Fibroblast of skin of abdomen (primary cell): Measurements from ENCODE around the gene PATJ.
"Not testable (repeated sequence)": the region's sequence is repeated elsewhere in the genome, so short reads cannot be mapped to it uniquely, and the experiment has no call there.

Experiments
- DNase-seq: peaks from one replicate; pipeline ENCODE4 v3.0.0-alpha.2; 2013

PATJ gene

GRCh38 chr1:61743716-61744580 is 1.7 kb downstream of the PATJ start:
- DNase-seq = no peak

DNA sequence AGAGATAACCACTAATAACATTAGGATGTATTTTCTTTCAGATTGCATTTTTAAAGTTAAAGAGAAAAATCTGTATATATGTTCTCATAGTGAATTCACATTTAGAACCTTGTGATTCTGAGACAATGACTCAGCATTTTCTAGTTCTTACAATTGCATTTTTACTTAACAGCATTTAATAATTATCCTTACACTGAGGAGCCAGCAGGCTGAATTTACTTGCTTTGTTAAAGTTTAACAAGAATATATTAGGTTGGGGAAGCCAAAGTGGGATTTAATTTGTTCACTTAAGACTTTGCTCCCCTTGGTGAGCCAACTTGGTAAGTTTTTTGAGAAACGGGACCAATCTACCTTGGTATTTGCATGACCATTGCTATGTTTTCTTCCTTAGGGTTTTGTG is 4.5 kb downstream of the PATJ start:
- peak; percentile 35 for DNase-seq

GRCh38 chr1:61748566-61748965 is 6.3 kb downstream of the PATJ start:
- no peak for DNase-seq

GRCh38 chr1:61749574-61749973 is 7.3 kb downstream of the PATJ start:
- no peak for DNase-seq

- DNase-seq = no peak
Observed at GRCh38 chr1:61752921-61753389, 10.7 kb downstream of the PATJ start.

DNA sequence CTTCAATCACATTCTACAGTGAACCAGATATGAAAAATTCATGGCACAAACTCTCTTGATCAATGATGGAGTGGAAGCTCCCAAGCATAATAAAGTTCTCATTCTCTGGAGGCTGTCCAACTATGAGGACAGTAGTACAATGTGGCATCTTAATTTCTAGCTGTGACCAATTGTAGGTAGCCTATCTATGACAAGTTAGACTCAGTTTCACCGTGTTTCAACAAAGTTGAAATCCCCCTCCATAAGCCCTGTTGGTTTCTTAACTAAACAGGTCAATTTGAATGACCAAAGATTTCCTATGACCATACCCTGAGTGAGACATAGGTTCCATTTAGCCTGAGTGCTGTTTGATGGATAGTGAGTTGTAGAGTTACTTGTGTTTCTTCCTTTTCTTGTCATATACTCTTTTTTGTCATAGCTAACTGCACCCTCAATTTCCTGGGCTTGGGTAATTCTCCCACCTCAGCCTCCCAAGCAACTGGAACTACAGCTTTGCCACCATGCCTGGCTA is 11.8 kb downstream of the PATJ start:
- no peak for DNase-seq

DNA sequence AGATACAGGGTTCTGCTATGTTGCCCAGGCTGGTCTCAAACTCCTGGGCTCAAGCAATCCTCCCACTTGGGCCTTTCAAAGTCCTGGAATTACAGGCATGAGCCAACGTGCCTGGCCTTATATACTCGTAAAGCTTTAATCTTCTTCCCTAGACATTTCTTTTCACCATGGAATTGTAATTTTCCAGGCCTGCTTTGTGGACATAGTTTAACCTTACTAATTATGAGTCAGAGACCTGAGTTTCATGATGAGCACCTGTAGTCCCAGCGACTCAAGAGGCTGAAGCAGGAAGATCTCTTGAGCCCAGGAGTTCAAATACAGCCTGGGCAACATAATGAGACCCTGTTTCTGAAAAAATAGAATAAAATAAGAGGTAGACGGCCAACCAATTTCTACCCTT is 12.3 kb downstream of the PATJ start:
- DNase-seq = no peak

DNA sequence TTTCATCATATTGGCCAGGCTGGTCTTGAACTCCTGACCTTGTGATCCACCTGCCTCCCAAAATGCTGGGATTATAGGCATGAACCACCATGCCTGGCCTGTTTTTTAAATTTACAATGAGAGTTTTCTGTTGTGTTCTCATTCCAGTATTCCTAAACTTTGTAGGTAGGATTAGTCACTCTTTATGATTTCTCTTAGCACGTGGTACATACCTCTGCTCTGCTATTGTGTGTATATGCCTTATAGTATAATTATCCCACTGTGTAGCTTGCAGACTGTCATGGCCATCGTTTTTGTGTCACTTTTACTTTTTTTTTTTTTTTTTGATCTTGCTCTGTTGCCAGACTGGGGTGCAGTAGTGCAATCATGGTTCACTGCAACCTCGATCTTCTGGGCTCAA is 14.5 kb downstream of the PATJ start:
- no peak for DNase-seq

- DNase-seq = peak; percentile 68
Observed at GRCh38 chr1:61757950-61758349, 15.7 kb downstream of the PATJ start.

- DNase-seq = no peak
Observed at GRCh38 chr1:61770131-61770530, 27.9 kb downstream of the PATJ start.

- no peak for DNase-seq
Observed at GRCh38 chr1:61776091-61776490, 33.8 kb downstream of the PATJ start.

- no peak for DNase-seq
Observed at GRCh38 chr1:61779231-61779630, 37.0 kb downstream of the PATJ start.

GRCh38 chr1:61781151-61781550 is 38.9 kb downstream of the PATJ start:
- DNase-seq = no peak

DNA sequence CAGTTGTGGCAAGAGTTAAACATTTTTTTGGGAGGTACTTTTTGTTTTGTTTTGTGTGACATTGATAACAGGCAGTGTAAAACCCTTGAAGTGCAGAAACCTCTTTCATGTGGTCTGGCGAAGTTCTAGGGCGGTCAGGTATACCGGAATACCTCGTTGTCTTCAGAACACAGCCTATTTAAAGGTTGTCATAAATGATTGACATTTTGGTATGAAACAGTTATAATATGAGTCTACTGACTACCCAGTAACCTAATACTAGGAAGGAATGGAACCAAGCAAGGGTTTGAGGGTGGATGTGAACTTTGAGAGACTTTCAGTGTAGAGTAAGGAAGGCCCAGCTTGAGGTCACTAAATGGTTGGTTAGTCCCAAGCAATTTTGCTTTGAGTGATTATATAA is 40.5 kb downstream of the PATJ start:
- no peak for DNase-seq

- DNase-seq = no peak
Observed at GRCh38 chr1:61784726-61785125, 42.4 kb downstream of the PATJ start.

GRCh38 chr1:61790837-61791236 is 48.6 kb downstream of the PATJ start:
- no peak for DNase-seq

DNA sequence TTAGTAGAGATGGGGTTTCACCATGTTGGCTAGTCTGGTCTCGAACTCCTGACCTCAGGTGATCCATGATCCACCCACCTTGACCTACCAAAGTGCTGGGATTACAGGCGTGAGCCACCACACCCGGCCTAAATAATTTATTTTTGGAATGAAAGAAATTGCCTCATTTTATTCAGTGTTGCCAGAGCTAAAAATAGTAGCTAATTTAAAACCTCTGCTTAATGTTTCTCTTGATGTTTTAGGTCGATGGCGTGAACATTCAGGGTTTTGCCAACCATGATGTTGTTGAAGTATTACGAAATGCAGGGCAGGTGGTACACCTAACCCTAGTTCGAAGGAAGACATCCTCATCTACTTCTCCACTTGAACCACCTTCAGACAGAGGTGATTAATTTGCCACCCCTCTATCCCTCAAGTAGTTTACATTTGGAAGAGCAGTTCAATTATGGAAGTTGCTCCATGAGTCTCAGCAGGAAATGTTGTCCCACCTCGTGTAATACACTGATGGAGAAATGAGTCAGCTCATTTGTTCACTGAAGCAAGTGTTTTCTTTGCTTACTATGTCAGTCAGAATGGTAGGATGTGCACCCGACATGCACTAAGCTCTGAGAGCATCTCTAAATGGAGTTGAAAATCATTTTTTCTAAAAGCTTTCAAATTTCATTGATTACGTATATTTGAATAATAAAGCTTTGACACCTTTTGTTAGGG is 54.9 kb downstream of the PATJ start:
- no peak for DNase-seq

DNA sequence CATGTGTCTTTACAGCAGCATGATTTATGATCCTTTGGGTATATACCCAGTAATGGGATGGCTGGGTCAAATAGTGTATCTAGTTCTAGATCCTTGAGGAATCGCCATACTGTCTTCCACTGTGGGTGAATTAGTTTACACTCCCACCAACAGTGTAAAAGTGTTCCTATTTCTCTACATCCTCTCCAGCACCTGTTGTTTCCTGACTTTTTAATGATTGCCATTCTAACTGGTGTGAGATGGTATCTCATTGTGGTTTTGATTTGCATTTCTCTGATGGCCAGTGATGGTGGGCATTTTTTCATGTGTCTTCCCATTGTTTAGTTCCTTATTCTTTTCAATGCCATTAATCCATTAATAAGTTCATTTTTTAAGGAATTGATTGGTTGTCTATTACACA is 58.8 kb downstream of the PATJ start:
- not testable (repeated sequence) for DNase-seq

GRCh38 chr1:61807606-61808140 is 65.4 kb downstream of the PATJ start:
- DNase-seq = peak; percentile 47

- no peak for DNase-seq
Observed at GRCh38 chr1:61808321-61808720, 66.0 kb downstream of the PATJ start.

- peak; percentile 48 for DNase-seq
Observed at GRCh38 chr1:61808968-61809367, 66.7 kb downstream of the PATJ start.

DNA sequence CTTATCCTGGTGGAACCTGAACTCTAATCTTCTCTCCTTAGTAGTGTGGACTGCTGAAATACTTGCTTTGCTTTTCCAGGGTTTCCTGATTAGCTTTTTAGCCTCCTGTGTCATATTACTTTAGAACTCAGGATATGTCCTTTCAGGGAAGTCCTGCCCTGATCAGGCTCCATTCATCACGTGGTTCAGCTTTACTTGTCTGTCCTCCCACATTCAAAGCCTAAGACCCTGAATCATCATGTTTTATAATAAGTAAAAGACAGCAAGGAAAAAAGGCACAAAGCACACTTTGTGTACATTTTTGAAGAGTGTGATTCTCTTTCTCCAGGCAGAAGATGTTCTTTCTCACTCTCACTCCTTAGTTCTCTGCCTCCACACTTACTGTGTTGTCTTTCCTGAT is 70.6 kb downstream of the PATJ start:
- no peak for DNase-seq

DNA sequence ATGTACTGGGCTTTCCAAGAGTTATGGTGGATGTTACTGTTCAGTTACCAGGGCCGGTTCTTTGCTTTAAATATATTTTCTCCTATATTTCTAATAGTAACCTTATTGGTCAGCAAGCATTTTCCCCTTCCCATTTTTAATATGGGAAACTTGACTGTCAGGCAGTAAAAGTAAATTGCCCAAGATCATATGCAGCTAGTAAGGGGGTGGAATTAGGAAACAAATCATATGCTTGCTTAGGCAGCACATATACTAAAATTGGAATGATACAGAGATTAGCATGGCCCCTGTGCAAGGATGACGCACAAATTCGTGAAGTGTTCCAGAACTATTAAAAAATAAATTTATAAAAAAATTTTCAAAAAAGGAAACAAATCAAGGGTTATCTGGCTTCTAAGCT is 73.9 kb downstream of the PATJ start:
- DNase-seq = no peak

DNA sequence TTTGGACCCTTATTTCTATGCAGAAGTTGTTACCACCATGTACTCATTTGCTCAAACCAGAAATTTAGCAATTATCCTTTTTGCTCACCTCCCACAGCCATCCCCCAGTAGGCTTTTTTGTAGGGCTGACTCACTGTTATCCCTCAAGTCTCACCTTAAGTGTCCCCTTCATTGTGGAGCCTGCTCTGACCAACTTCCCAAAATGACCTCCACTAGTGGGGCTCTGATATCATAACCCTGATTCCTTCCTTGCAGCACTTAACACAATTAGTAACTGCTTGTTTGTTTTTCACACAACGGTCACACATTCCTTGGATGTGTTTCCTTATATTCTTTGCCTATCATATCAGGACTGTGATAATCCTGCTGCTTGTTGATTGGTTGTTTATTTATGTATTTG is 76.7 kb downstream of the PATJ start:
- DNase-seq = no peak
